Small intestine (tissue), 7 donors: ENCODE measurements around the gene CERK. TPM values are rescaled to one million over a fixed set of nuclear protein-coding genes. Genes with fewer than 3 reads are reported as not detected.
A peak's percentile ranks its signal among the peaks of the same experiment; 100 is the strongest.
"Not testable (repeated sequence)": the region's sequence is repeated elsewhere in the genome, so short reads cannot be mapped to it uniquely, and the experiment has no call there.

ENCODE experiments used
- DNase-seq, 2 donors: peaks; one replicate each; pipeline versions ENCODE4 v3.0.0 to v3.0.0-alpha.2; 2013
- FAIRE-seq: peaks from 2 replicates; lab custom pipeline; 2012; peaks lifted over from hg19 to GRCh38; lab: Jason Lieb, UNC
- H3K27ac ChIP-seq, 3 donors: one replicate each; pipeline ENCODE4 v1.5.1; 2013; ENCODE audit warnings: low read length in 2 of 3, mild to moderate bottlenecking in 2 of 3, control low read depth in 1 of 3, inconsistent platforms in 1 of 3, low read depth in 1 of 3, moderate library complexity in 1 of 3
- H3K27me3 ChIP-seq, 3 donors: one replicate each; pipeline ENCODE4 v1.6.1; 2013; ENCODE audit warnings: low read length in 3 of 3, inconsistent platforms in 1 of 3; ENCODE audit not compliant: control insufficient read depth in 3 of 3, insufficient read depth in 3 of 3
- H3K36me3 ChIP-seq, 3 donors: one replicate each; pipeline ENCODE4 v1.6.1; 2013; ENCODE audit warnings: low read length in 3 of 3, inconsistent platforms in 1 of 3, low read depth in 1 of 3, mild to moderate bottlenecking in 1 of 3, moderate library complexity in 1 of 3; ENCODE audit not compliant: control insufficient read depth in 3 of 3, insufficient read depth in 2 of 3
- H3K4me1 ChIP-seq, 3 donors: one replicate each; pipeline ENCODE4 v1.6.1; 2013; ENCODE audit warnings: low read length in 2 of 3, inconsistent platforms in 1 of 3, low read depth in 1 of 3, mild to moderate bottlenecking in 1 of 3, moderate library complexity in 1 of 3; ENCODE audit not compliant: control insufficient read depth in 3 of 3, insufficient read depth in 2 of 3
- H3K4me3 ChIP-seq, 3 donors: one replicate each; pipeline ENCODE4 v1.5.1; 2013; ENCODE audit warnings: low read length in 3 of 3, control low read depth in 1 of 3, inconsistent platforms in 1 of 3, low read depth in 1 of 3, mild to moderate bottlenecking in 1 of 3, moderate library complexity in 1 of 3
- H3K9me3 ChIP-seq, 2 donors: one replicate each; pipeline ENCODE4 v1.6.1; 2013; ENCODE audit warnings: low read depth in 1 of 2, low read length in 1 of 2; ENCODE audit not compliant: control insufficient read depth in 2 of 2, insufficient read depth in 1 of 2
- WGBS, 3 donors: extraction: QIAGEN DNeasy Blood & Tissue Kit; methylation state at CpG; one replicate each; pipeline ENCODE4 v1.1.7; 2013; 5-methylcytosine and 5-hydroxymethylcytosine counted together
- polyA plus RNA-seq, 4 donors: library from polyadenylated mRNA; stranded (reverse) in 3 of 4; unstranded in 1 of 4; fragments of 200-250 nt in 3 of 4; fragments of 120-200 nt in 1 of 4; gene quantifications; one replicate each; pipeline versions ENCODE4 v1.2.1 to v1.2.3, GENCODE V29; 2013
- donor health status: healthy with polysubstance abuse.
- donor health status: control.
- donor health status: control.
- donor health status: Bipolar disorder and iron deficiency.
- donor health status: healthy.

CERK gene
- polyA plus RNA-seq, 4 donors, result 43.7 to 84.7 (median 59.7) TPM

GRCh38 chr22:46636221-46637002 is 101.6 kb downstream of the CERK start:
- H3K27me3 ChIP-seq, result no peaks in the 10 kb centered on the region
- no peak overlapping the region for H3K4me3 ChIP-seq
- H3K27ac ChIP-seq, result peak overlapping the region; percentile 29 to 69 (median 51)
- H3K9me3 ChIP-seq, result no peaks in the 10 kb centered on the region
- DNase-seq (no peak), FAIRE-seq (no peak)
- WGBS, 3 donors, result 85 to 89% (median 86%) methylated on average over 27 to 29 of the region's 29 CpGs
- peaks cover 0 to 74% (median 2%) of the 10 kb centered on the region in 3 donors for H3K36me3 ChIP-seq
- peaks cover 4 to 44% (median 11%) of the 10 kb centered on the region in 3 donors for H3K4me1 ChIP-seq

GRCh38 chr22:46635756-46636155 is 102.3 kb downstream of the CERK start:
- peaks cover 4 to 44% (median 11%) of the 10 kb centered on the region in 3 donors for H3K4me1 ChIP-seq
- H3K36me3 ChIP-seq, result peaks cover 0 to 74% (median 2%) of the 10 kb centered on the region in 3 donors
- FAIRE-seq (no peak), DNase-seq (no peak)
- 76 to 84% (median 82%) methylated on average over 11 of the region's 11 CpGs for WGBS, 3 donors
- no peak overlapping the region for H3K4me3 ChIP-seq
- peak overlapping the region; percentile 29 to 69 (median 51) for H3K27ac ChIP-seq
- H3K9me3 ChIP-seq, result no peaks in the 10 kb centered on the region
- no peaks in the 10 kb centered on the region for H3K27me3 ChIP-seq

- H3K36me3 ChIP-seq, result peaks cover 0 to 76% (median 1%) of the 10 kb centered on the region in 3 donors
- FAIRE-seq, H3K27me3 ChIP-seq, H3K4me3 ChIP-seq, H3K9me3 ChIP-seq: not testable (repeated sequence)
- peak overlapping the region in 2 of 3 donors; percentile 33 to 52 for H3K27ac ChIP-seq
- 47 to 51% (median 51%) methylated on average over 26 to 29 of the region's 30 CpGs for WGBS, 3 donors
- peaks cover 4 to 40% (median 11%) of the 10 kb centered on the region in 3 donors for H3K4me1 ChIP-seq
- DNase-seq, result peak; percentile 78
These were observed 102.9 kb downstream of the CERK start for GRCh38 chr22:46634973-46635685.

Other genes starting within 250 kb of the CERK start
- 1 to 10 TPM in 2 of 4 donors, under 1 TPM in 1, not detected in 1; 0.27 to 3.0 (median 1.9) TPM for gene CELSR1, start 200.6 kb downstream of the CERK start, polyA plus RNA-seq
- gene GRAMD4, start 117.9 kb downstream of the CERK start, polyA plus RNA-seq, result 10 to 100 TPM; 30.5 to 64.9 (median 40.9) TPM
- 10 to 100 TPM; 17.7 to 26.4 (median 21.0) TPM for gene TBC1D22A, start 24.4 kb upstream of the CERK start, polyA plus RNA-seq